Gastroesophageal sphincter (tissue), 3 donors: ENCODE results near the gene ACOX3.

Experiments used
- EP300 ChIP-seq: sonication (generic); formaldehyde crosslinking; IDR thresholded peaks from one replicate; pipeline ENCODE4 v1.6.1; 2017; ENCODE audit warnings: antibody characterized with exemption, mild to moderate bottlenecking
- POLR2A ChIP-seq, 2 donors: fragments of 450-650 bp; IDR thresholded peaks; one replicate each; pipeline ENCODE4 v1.6.1; 2017; ENCODE audit warnings: antibody characterized with exemption in 2 of 2, mild to moderate bottlenecking in 2 of 2, moderate library complexity in 1 of 2
- TF ChIP-seq, protein P1 (sequence below), 4 experiments: fragments of 200-600 bp in 2 of 4; fragments of 450-650 bp in 2 of 4; sonication (generic) in 1 of 4; IDR thresholded peaks; one replicate each; pipeline ENCODE4 v1.5.1; 2017 to 2019; ENCODE audit warnings: antibody characterized with exemption in 4 of 4, mild to moderate bottlenecking in 2 of 4, moderate library complexity in 2 of 4

DNA sequence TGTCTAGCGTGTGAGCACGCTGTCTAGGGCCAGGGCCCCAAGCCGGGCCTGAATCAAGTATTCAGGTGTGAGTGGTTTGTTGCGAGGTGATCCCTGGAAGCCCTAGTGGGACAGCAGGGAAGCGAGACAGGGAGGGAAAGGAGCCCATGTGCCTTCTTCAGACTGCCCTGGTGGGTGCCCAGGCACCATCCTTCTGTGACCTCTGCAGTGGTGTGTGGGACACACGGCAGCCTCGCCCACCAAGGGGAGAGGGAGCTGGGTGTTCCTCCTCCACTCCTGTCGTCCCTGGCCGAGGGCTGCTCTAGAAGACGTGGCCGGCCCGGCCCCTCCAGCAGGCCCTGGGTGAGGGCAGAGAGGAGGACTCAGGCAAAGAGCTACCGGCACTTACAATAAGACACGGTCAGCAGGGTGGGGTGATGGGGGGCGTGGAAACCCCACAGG lies 123.6 kb downstream of the ACOX3 start:
- TF ChIP-seq, protein P1, sequence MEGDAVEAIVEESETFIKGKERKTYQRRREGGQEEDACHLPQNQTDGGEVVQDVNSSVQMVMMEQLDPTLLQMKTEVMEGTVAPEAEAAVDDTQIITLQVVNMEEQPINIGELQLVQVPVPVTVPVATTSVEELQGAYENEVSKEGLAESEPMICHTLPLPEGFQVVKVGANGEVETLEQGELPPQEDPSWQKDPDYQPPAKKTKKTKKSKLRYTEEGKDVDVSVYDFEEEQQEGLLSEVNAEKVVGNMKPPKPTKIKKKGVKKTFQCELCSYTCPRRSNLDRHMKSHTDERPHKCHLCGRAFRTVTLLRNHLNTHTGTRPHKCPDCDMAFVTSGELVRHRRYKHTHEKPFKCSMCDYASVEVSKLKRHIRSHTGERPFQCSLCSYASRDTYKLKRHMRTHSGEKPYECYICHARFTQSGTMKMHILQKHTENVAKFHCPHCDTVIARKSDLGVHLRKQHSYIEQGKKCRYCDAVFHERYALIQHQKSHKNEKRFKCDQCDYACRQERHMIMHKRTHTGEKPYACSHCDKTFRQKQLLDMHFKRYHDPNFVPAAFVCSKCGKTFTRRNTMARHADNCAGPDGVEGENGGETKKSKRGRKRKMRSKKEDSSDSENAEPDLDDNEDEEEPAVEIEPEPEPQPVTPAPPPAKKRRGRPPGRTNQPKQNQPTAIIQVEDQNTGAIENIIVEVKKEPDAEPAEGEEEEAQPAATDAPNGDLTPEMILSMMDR (IDR thresholded peaks at IDR 0.05): no peak
- TF ChIP-seq EP300 (no peak), POLR2A (IDR thresholded peaks at IDR 0.05) (no peak)
